ENCODE results near the gene SMURF2. TPM values are rescaled to one million over a fixed set of nuclear protein-coding genes. Genes with fewer than 3 reads are reported as not detected.

The SMURF2 gene
- total RNA-seq, 1 experiment from 2014 or later = 127 TPM

DNA sequence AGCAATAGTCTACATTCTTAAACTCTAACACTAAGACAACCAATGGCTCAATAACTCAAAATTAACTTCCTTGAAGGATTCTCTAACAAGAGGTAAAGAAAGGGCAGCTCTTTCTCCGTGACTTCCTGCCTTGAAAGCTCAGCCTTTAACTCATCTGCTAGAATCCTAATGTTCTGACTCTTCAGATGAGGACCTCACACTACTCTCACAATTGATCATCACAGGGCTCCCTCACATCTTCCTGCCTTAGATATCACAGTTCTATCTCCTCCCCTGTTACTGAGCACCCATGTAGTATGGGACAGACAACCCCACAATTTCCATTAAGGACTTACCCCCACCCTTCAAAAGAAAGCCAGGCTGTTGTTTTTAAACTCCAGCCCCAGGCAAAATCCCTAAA lies 33.5 kb downstream of the SMURF2 start:
- Histone ChIP-seq H3K4me2 (ENCODE audit: low read length) (no peak overlapping the region), H3K4me1 (ENCODE audit: control insufficient read depth in 1 of 2, insufficient read depth in 2 of 2, low read length in 2 of 2) (peaks cover 21 to 84% of the 10 kb centered on the region in 2 experiments), H3K4me3 (replicated peaks in 1 of 2; ENCODE audit: low read depth in 1 of 2, low read length in 2 of 2) (no peak overlapping the region), H3K27me3 (ENCODE audit: insufficient read depth, low read length) (no peaks in the 10 kb centered on the region), H3K79me2 (ENCODE audit: insufficient read depth, low read length) (peaks cover 100% of the 10 kb centered on the region), H2AFZ (ENCODE audit: low read depth, low read length, poor library complexity, severe bottlenecking) (no peak overlapping the region), H4K20me1 (ENCODE audit: insufficient read depth) (peaks cover 45% of the 10 kb centered on the region), H3K9me2 (ENCODE audit: insufficient read depth) (no peaks in the 10 kb centered on the region), H3K9ac (ENCODE audit: low read length) (no peak overlapping the region), H3K27ac (ENCODE audit: low read depth, low read length) (no peak overlapping the region), H3K36me3 (ENCODE audit: control insufficient read depth in 1 of 2, insufficient read depth in 2 of 2, low read length in 2 of 2) (no peaks in the 10 kb centered on the region), H3K9me3 (ENCODE audit: control insufficient read depth in 1 of 2, insufficient read depth in 1 of 2, low read depth in 1 of 2, low read length in 2 of 2) (no peaks in the 10 kb centered on the region)
- intact Hi-C loops (cut with micrococcal nuclease) = loop anchor here (10.0 kb wide), 1 partner anchor 614 kb away; no protein-coding TSS in a partner anchor
- ATAC-seq (no peak), DNase-seq (ENCODE audit: low read depth, low spot score) (no peak)
- CTCF ChIA-PET = no interaction called here
- POLR2A ChIA-PET = no interaction called here
- RAD21 ChIA-PET (ENCODE audit: low non-redundant PET in 1 of 2, low total read pairs in 2 of 2, uncharacterized antibody in 2 of 2, unreplicated experiment in 2 of 2) = no interaction called here
- BruUV-seq (replicated peaks) = no TSS peak
- TF ChIP-seq ZBTB33 (IDR thresholded peaks at IDR 0.05; ENCODE audit: extremely low read depth, insufficient replicate concordance, low read length) (no peak), ZNF274 (IDR thresholded peaks at IDR 0.05; ENCODE audit: low read depth, low read length) (no peak), CTCF (IDR thresholded peaks at IDR 0.05 in 2 of 3, conservative IDR thresholded peaks at IDR 0.05 in 1 of 3; ENCODE audit: borderline replicate concordance in 1 of 3, insufficient read depth in 1 of 3, low read depth in 2 of 3, low read length in 2 of 3) (no peak)
- TF ChIP-seq, protein P1, sequence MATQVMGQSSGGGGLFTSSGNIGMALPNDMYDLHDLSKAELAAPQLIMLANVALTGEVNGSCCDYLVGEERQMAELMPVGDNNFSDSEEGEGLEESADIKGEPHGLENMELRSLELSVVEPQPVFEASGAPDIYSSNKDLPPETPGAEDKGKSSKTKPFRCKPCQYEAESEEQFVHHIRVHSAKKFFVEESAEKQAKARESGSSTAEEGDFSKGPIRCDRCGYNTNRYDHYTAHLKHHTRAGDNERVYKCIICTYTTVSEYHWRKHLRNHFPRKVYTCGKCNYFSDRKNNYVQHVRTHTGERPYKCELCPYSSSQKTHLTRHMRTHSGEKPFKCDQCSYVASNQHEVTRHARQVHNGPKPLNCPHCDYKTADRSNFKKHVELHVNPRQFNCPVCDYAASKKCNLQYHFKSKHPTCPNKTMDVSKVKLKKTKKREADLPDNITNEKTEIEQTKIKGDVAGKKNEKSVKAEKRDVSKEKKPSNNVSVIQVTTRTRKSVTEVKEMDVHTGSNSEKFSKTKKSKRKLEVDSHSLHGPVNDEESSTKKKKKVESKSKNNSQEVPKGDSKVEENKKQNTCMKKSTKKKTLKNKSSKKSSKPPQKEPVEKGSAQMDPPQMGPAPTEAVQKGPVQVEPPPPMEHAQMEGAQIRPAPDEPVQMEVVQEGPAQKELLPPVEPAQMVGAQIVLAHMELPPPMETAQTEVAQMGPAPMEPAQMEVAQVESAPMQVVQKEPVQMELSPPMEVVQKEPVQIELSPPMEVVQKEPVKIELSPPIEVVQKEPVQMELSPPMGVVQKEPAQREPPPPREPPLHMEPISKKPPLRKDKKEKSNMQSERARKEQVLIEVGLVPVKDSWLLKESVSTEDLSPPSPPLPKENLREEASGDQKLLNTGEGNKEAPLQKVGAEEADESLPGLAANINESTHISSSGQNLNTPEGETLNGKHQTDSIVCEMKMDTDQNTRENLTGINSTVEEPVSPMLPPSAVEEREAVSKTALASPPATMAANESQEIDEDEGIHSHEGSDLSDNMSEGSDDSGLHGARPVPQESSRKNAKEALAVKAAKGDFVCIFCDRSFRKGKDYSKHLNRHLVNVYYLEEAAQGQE (IDR thresholded peaks at IDR 0.05; ENCODE audit: low read depth) = no peak
- TF ChIP-seq, protein P2, sequence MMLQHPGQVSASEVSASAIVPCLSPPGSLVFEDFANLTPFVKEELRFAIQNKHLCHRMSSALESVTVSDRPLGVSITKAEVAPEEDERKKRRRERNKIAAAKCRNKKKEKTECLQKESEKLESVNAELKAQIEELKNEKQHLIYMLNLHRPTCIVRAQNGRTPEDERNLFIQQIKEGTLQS (IDR thresholded peaks at IDR 0.05) = no peak

All from HCT116 (cell line).